Loucy (cell line): ENCODE data around the gene TIGD7.

Experiments used
- CTCF ChIP-seq: fragments of 200-600 bp; sonication (generic); conservative IDR thresholded peaks from 2 replicates; pipeline ENCODE4 v1.5.1; 2014; ENCODE audit warnings: mild to moderate bottlenecking, antibody characterized with exemption, low read length
- EZH2phosphoT487 ChIP-seq: fragments of 200-600 bp; IDR thresholded peaks from 2 replicates; pipeline ENCODE4 v1.6.1; 2018; ENCODE audit warnings: antibody characterized with exemption, mild to moderate bottlenecking, moderate library complexity, borderline replicate concordance

DNA sequence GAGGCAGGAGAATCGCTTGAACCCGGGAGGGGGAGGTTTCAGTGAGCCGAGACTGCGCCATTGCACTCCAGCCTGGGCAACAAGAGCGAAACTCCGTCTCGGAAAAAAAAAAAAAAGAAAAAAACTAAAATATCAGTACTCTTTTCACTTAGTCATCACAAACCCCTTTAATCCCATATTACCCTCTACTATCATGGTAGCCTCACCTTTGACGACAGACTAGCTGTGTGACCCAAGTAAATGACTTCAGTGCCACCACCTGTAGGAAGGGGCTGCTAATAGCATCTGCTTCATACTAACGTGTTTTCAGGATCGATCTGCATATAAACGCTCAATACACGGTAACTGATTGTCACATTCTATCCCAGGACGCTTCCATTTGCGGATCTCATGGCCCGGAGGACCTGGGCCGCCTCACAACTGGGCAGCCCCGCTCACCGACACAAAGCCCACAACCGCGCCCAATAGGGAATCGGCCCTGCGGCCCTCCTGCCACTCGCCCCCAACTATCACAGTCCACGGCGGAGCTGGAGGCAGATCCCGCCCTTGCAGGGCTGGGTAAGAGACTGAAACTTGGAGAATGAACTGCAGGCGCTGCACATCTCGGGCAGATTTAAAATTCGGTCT lies 23.0 kb downstream of the TIGD7 start:
- TF ChIP-seq CTCF: no peak
- no peak for TF ChIP-seq EZH2phosphoT487
